HG02571 (cell line): Measurements from ENCODE around the gene FNDC1.

Source experiments
- ATAC-seq: cut with Tn5 transposase; IDR thresholded peaks from one replicate; pipeline ENCODE4 v1.9.1; 2021; ENCODE audit warnings: mild to moderate bottlenecking, moderate library complexity; ENCODE audit not compliant: unreplicated experiment

The FNDC1 gene

GRCh38 chr6:159203304-159204005 lies 34.3 kb downstream of the FNDC1 start:
- ATAC-seq = no peak

- ATAC-seq = no peak
These were observed 35.4 kb downstream of the FNDC1 start for GRCh38 chr6:159204605-159205004.

- no peak for ATAC-seq
These were observed 42.8 kb downstream of the FNDC1 start for GRCh38 chr6:159212028-159212427.

- no peak for ATAC-seq
These were observed 43.5 kb downstream of the FNDC1 start for GRCh38 chr6:159212525-159213280.

- ATAC-seq = no peak
These were observed 44.2 kb downstream of the FNDC1 start for GRCh38 chr6:159213405-159213804.

- no peak for ATAC-seq
These were observed 45.1 kb downstream of the FNDC1 start for GRCh38 chr6:159214281-159214680.

GRCh38 chr6:159217595-159218275 lies 48.5 kb downstream of the FNDC1 start:
- peak; percentile 53 for ATAC-seq

GRCh38 chr6:159220093-159220492 lies 50.9 kb downstream of the FNDC1 start:
- ATAC-seq = no peak

GRCh38 chr6:159221486-159222170 lies 52.4 kb downstream of the FNDC1 start:
- ATAC-seq = no peak

- ATAC-seq = no peak
These were observed 55.3 kb downstream of the FNDC1 start for GRCh38 chr6:159224452-159224851.

GRCh38 chr6:159229651-159230051 lies 60.5 kb downstream of the FNDC1 start:
- no peak for ATAC-seq

- no peak for ATAC-seq
These were observed 63.0 kb downstream of the FNDC1 start for GRCh38 chr6:159232106-159232645.

- no peak for ATAC-seq
These were observed 63.6 kb downstream of the FNDC1 start for GRCh38 chr6:159232751-159233150.

- no peak for ATAC-seq
These were observed 64.3 kb downstream of the FNDC1 start for GRCh38 chr6:159233365-159234101.

- no peak for ATAC-seq
These were observed 64.9 kb downstream of the FNDC1 start for GRCh38 chr6:159234102-159234553.

- ATAC-seq = no peak
These were observed 69.8 kb downstream of the FNDC1 start for GRCh38 chr6:159238920-159239558.

- ATAC-seq = no peak
These were observed 79.9 kb downstream of the FNDC1 start for GRCh38 chr6:159249128-159249527.

GRCh38 chr6:159249752-159250151 lies 80.6 kb downstream of the FNDC1 start:
- no peak for ATAC-seq

- no peak for ATAC-seq
These were observed 81.4 kb downstream of the FNDC1 start for GRCh38 chr6:159250633-159251032.
